ENCODE measurements around the gene RIBC1. TPM values are rescaled to one million over a fixed set of nuclear protein-coding genes. Genes with fewer than 3 reads are reported as not detected.

RIBC1 gene
- total RNA-seq, 2 donors from 2014 or later: 2.3 to 3.0 TPM

GRCh38 chrX:53379008-53379710 lies 43.5 kb upstream of the RIBC1 start:
- Histone ChIP-seq H3K4me3 (ENCODE audit: low read length) (no peak overlapping the region), H3K4me1 (ENCODE audit: control insufficient read depth, insufficient read depth, low read length) (no peaks in the 10 kb centered on the region), H3K27ac (ENCODE audit: low read depth, low read length) (no peak overlapping the region), H3K36me3 (ENCODE audit: control insufficient read depth, insufficient read depth, low read length) (peaks cover 57% of the 10 kb centered on the region), H3K27me3 (ENCODE audit: control insufficient read depth, insufficient read depth, low read length, poor library complexity, severe bottlenecking) (no peaks in the 10 kb centered on the region), H3K9me3 (ENCODE audit: control insufficient read depth, low read length) (peaks cover 4% of the 10 kb centered on the region), H3K9ac (ENCODE audit: extremely low read depth, low read length, poor library complexity, severe bottlenecking) (no peak overlapping the region)
- 100% methylated on average over 3 of the region's 3 CpGs; no CpG with 5 or more reads in 1 of the 2 experiments for WGBS, 2 experiments (ENCODE audit: insufficient coverage in 1 of 2, insufficient read length in 1 of 2)
- H3K27me3 Mint-ChIP-seq (ENCODE audit: insufficient read depth): no peaks in the 10 kb centered on the region
- peaks cover 4% of the 10 kb centered on the region for H3K4me1 Mint-ChIP-seq
- no peak overlapping the region for H3K4me3 Mint-ChIP-seq
- no peak for DNase-seq
- TF ChIP-seq CTCF (conservative IDR thresholded peaks at IDR 0.05): no peak
- H3K27ac Mint-ChIP-seq: no peak overlapping the region
- peaks cover 67% of the 10 kb centered on the region for H3K9me3 Mint-ChIP-seq
- H3K36me3 Mint-ChIP-seq (ENCODE audit: low read depth): peaks cover 41% of the 10 kb centered on the region

GRCh38 chrX:53379747-53380146 lies 42.9 kb upstream of the RIBC1 start:
- Mint-ChIP-seq H3K4me3 (no peak overlapping the region), H3K36me3 (ENCODE audit: low read depth) (peaks cover 41% of the 10 kb centered on the region), H3K4me1 (peaks cover 4% of the 10 kb centered on the region), H3K9me3 (peaks cover 64% of the 10 kb centered on the region), H3K27me3 (ENCODE audit: insufficient read depth) (no peaks in the 10 kb centered on the region), H3K27ac (no peak overlapping the region)
- Histone ChIP-seq H3K9ac (ENCODE audit: extremely low read depth, low read length, poor library complexity, severe bottlenecking) (no peak overlapping the region), H3K36me3 (ENCODE audit: control insufficient read depth, insufficient read depth, low read length) (peaks cover 58% of the 10 kb centered on the region), H3K4me3 (ENCODE audit: low read length) (no peak overlapping the region), H3K4me1 (ENCODE audit: control insufficient read depth, insufficient read depth, low read length) (no peaks in the 10 kb centered on the region), H3K9me3 (ENCODE audit: control insufficient read depth, low read length) (peaks cover 4% of the 10 kb centered on the region), H3K27me3 (ENCODE audit: control insufficient read depth, insufficient read depth, low read length, poor library complexity, severe bottlenecking) (no peaks in the 10 kb centered on the region), H3K27ac (ENCODE audit: low read depth, low read length) (no peak overlapping the region)
- no peak for DNase-seq
- WGBS, 2 experiments (ENCODE audit: insufficient coverage in 1 of 2, insufficient read length in 1 of 2): 83% methylated on average over 1 of the region's 4 CpGs; no CpG with 5 or more reads in 1 of the 2 experiments
- TF ChIP-seq CTCF (conservative IDR thresholded peaks at IDR 0.05): no peak

- WGBS, 2 experiments (ENCODE audit: insufficient coverage in 1 of 2, insufficient read length in 1 of 2): 96% methylated on average over 4 of the region's 4 CpGs; no CpG with 5 or more reads in 1 of the 2 experiments
- no peaks in the 10 kb centered on the region for H3K9me3 ChIP-seq (ENCODE audit: control insufficient read depth, low read length)
- DNase-seq: no peak
- Mint-ChIP-seq H3K4me1 (peaks cover 2% of the 10 kb centered on the region), H3K27ac (peak overlapping the region; percentile 42), H3K9me3 (peaks cover 59% of the 10 kb centered on the region), H3K27me3 (ENCODE audit: insufficient read depth) (no peaks in the 10 kb centered on the region), H3K4me3 (no peak overlapping the region), H3K36me3 (ENCODE audit: low read depth) (peaks cover 51% of the 10 kb centered on the region)
- H3K36me3 ChIP-seq (ENCODE audit: control insufficient read depth, insufficient read depth, low read length): peaks cover 53% of the 10 kb centered on the region
- H3K27ac ChIP-seq (ENCODE audit: low read depth, low read length): no peak overlapping the region
- no peak overlapping the region for H3K9ac ChIP-seq (ENCODE audit: extremely low read depth, low read length, poor library complexity, severe bottlenecking)
- TF ChIP-seq CTCF (conservative IDR thresholded peaks at IDR 0.05): no peak
- H3K4me1 ChIP-seq (ENCODE audit: control insufficient read depth, insufficient read depth, low read length): no peaks in the 10 kb centered on the region
- H3K27me3 ChIP-seq (ENCODE audit: control insufficient read depth, insufficient read depth, low read length, poor library complexity, severe bottlenecking): no peaks in the 10 kb centered on the region
- no peak overlapping the region for H3K4me3 ChIP-seq (ENCODE audit: low read length)
Observed at GRCh38 chrX:53383376-53384076, 39.1 kb upstream of the RIBC1 start.
